HG03521 (cell line): ENCODE results near the gene SLC9A5.
A peak's percentile ranks its signal among the peaks of the same experiment; 100 is the strongest.

ENCODE experiments used
- ATAC-seq: cut with Tn5 transposase; IDR thresholded peaks from one replicate; pipeline ENCODE4 v1.9.1; 2021; ENCODE audit warnings: mild to moderate bottlenecking, moderate library complexity; ENCODE audit not compliant: unreplicated experiment

Gene SLC9A5

GRCh38 chr16:67255553-67256221 is 6.9 kb downstream of the SLC9A5 start:
- no peak for ATAC-seq

DNA sequence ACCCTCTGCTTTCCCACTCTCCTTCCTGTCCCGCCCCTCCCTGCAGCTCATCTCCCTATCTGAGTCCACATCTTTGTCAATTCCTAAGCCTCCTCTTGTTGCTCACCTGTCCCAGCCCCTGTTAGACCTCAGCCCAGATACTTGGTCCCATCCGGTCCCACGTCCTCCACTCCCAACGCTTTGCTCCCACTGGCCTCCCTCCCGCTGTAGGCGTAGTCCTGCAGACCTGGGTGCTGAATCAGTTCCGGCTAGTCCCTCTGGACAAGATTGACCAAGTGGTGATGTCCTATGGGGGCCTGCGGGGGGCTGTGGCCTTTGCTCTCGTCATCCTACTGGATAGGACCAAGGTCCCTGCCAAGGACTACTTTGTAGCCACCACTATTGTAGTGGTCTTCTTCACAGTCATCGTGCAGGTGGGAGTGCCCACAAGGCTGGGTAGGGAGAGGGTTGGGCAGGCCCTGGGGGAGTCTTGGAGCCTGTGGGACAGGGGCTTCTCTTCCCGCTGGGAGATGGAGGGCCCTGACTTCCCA is 8.0 kb downstream of the SLC9A5 start:
- ATAC-seq = no peak

DNA sequence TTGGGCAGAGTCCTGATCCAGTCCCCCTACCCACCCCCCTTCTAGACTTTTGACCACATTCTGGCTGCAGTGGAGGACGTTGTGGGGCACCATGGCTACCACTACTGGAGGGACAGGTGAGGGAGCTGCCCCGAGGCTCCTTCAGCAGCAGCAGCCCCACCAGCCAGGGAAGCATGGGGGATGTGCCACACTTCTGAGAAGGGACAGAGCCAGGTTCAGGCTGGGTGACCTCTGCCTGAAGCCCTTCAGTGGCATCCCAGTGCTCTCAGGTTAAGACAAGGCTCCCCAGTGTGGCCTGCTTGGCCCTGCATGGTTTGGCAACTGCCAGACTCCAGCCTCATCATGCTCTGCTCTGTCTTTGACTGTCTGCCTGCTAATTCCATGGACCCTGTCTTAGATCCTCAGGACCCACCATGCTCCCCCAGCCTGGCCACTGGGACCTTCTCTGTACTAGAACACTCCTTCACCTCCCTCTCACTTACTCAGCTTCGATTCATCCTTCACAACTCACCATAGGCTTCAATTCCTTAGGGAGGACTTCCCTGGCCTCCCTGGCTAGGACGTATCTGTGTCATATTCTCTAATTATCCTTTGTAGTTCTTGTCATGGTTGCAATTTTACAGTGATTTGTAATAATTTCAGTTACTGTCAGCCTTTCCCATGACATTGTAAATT is 8.8 kb downstream of the SLC9A5 start:
- no peak for ATAC-seq

DNA sequence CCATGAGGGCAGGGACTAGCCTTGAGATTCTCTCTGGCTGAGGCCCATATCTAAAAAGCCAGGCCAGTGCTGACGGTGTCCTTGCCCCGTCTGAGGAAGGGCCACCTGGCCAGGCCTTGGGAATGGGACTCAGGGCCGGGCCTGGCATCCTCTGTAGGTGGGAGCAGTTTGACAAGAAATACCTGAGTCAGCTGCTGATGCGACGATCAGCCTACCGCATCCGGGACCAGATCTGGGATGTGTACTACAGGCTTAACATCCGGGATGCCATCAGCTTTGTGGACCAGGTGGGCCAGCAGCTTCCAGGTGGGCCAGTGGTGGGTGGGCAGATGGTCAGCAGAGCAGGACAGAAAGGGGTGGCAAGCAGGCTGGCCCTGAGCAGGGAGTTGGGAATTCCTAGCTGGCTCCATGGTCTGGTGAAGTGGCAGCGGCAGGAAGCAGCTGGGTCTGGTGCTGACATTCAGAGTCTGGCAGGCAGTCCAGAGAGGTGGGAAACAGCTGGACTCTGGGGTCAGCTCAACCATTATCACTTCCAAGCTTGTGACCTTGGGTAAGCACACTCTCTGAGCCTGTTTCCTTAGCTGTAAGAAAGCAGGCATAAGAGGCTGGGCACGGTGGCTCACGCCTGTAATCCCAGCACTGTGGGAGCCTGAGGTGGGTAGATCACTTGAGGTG is 9.5 kb downstream of the SLC9A5 start:
- ATAC-seq = no peak

- no peak for ATAC-seq
These were observed 10.9 kb downstream of the SLC9A5 start for GRCh38 chr16:67259705-67260104.

GRCh38 chr16:67260426-67261063 is 11.8 kb downstream of the SLC9A5 start:
- no peak for ATAC-seq

DNA sequence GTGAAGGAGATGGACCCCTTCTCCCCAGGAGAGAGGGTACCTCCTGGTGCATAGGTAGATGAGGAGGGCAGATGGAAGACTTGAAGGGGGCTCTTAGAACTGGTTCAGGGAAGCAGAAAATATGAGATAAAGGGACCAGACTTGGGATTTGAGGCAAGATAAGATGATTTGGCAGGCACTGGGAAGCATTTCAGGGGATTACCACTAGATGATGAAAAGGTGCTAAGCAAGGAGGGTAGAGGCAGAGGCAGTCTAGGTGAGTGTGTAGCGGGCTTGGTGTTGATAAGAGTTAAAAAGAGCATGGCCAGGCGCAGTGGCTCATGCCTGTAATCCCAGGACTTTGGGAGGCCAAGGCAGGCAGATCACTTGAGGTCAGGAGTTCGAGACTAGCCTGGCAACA is 14.4 kb downstream of the SLC9A5 start:
- ATAC-seq = no peak

- ATAC-seq = no peak
These were observed 15.5 kb downstream of the SLC9A5 start for GRCh38 chr16:67264277-67264676.

DNA sequence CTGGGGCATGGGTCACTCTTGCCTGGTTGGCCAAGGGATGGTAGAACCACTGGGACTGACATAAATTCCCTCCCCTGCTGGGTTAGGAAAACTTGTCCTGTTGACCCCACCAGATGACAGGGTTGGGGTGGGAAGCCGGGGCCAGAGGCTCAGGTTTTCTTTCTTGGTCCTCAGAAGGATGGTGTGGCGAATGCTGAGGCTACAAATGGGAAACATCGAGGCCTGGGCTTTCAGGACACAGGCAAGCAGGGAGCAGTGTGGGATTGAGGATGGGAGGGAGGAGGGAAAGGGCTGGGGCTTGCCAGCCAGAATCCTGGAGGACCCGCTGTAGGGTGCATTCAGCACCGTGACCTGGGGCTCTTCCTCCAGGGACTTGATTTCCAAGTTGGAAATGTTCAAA is 16.1 kb downstream of the SLC9A5 start:
- ATAC-seq = no peak

DNA sequence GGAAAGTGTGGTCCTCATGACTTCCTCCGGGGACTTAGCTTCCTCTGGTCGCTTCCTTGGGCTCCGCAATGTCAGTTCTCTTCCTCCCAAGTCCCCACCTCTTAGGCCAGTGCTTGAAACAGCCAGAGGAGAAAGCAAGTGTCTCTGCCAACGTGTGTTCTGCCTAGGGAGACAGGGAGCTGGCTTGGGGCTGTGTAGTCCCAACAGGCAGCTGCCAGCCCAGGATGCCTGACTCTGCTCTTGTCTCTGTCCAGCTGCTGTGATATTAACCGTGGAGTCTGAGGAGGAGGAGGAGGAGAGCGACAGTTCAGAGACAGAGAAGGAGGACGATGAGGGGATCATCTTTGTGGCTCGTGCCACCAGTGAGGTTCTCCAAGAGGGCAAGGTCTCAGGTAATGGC is 17.1 kb downstream of the SLC9A5 start:
- ATAC-seq = no peak

DNA sequence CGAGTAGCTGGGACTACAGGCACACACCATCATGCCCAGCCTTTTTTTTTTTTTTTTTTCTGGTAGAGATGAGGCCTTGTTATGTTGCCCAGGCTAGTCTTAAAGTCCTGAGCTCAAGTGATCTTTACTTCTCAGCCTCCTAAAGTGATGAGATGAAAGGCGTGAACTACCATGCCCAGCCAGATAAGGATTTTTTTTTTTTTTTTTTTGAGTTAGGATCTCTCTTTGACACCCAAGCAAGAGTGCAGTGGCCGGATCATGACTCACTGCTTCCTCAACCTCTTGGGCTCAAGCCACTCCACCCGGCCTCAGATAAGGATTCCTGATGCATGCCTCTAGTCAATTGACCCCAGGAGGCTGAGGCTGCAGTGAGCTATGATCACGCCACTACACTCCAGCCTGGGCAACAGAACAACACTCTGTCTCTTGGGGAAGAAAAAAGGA is 19.4 kb downstream of the SLC9A5 start:
- ATAC-seq = no peak

DNA sequence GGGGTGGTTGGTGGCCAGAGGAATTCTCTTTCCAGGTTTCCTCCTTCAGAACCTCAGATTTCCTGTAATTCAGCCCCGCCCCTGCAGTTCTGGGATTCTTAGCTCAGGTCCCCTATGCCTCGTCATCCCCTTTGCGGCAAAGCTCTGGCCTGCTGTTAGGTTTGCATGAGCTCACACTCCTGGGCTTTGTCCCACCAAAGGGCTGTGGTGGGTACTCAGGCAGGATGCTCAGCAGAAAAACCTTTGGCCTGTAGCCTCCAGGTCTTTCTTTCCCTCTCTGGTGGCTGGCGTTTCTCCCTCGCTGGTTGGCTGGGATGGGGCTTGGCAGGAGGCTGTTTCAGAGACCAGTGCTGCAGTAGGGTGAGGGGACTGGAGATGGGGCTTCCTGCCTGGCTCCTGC is 21.0 kb downstream of the SLC9A5 start:
- ATAC-seq = no peak

- no peak for ATAC-seq
These were observed 22.2 kb downstream of the SLC9A5 start for GRCh38 chr16:67270931-67271338.

GRCh38 chr16:67271446-67271845 is 22.7 kb downstream of the SLC9A5 start:
- ATAC-seq = no peak

DNA sequence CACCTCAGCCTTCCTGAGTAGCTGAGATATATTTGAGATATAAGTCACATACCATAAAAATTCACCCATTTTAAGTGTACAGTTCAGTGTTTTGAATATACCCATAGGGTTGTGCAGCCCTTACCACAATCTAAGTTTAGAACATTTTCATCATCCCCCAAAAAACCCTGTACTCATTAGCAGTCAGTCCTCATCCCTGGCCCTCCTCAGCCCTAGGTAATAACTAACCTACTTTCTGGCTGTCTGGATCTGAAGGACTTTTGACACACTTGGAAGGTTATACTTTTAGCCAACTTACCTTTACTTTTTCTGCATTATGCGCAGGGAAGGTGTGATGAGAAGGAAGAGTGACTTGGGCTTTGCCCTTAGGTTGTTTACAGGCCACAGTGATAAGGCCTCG is 26.5 kb downstream of the SLC9A5 start:
- ATAC-seq = no peak

DNA sequence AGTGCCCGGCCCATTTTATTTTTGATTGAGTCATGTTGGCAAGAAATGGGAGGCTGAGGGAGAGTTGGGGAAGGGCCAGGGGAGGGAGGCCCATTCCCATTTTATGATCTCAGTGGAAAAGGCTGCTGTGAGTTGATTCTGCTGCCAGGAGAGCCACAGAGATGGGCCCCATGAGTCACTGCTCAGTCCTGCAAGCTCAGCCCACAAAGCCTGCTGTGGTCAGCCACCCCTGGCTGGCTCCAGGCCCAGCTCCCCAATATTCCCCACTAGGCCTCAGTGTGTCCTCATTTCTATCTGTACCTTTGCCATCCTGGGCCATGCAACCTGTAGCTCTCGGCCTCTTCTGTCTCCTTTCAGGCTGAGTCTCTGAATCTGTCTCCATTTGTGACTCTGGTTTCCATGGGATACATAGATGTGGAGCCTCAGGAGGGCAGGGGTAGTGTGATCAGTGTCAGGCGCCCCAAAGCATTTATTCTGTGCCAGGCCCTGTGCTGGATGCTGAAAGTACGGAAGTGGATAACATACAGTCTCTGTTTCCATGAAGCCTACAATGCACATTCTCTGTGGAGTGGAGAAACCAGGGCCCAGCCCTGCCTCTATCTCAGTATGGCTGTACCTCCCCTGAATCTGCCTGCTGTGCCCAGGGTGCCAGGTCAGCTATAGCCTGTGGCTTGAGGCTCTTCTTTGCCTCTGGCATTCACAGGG is 28.7 kb downstream of the SLC9A5 start:
- ATAC-seq = no peak

- no peak for ATAC-seq
These were observed 29.4 kb downstream of the SLC9A5 start for GRCh38 chr16:67277999-67278772.

DNA sequence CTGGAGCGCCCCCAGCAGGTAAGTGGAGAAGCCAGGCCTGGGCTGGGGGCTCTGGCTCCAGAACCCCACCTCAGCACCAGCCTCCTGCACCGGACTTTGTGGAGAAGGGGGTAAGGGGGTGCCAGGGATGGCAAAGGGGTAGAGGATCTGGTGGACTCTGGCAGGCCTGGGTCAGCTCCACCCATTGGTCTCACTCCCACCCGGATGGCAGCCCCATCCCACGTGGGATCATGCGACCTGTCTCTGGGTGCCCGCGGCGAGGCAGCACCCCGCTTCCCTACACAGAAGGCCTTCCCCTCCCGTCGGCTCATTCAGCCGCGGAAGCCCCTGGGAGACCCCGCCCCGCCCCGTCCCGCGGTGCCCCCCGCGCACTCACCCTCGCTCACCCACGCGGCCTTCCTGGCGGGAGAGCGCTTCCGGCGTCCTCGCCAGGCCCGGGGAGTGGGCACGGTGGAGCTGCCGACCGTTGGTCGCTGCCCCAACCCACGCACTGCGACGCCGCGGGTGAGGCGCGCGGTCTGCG is 30.1 kb downstream of the SLC9A5 start:
- peak; percentile 19 for ATAC-seq

DNA sequence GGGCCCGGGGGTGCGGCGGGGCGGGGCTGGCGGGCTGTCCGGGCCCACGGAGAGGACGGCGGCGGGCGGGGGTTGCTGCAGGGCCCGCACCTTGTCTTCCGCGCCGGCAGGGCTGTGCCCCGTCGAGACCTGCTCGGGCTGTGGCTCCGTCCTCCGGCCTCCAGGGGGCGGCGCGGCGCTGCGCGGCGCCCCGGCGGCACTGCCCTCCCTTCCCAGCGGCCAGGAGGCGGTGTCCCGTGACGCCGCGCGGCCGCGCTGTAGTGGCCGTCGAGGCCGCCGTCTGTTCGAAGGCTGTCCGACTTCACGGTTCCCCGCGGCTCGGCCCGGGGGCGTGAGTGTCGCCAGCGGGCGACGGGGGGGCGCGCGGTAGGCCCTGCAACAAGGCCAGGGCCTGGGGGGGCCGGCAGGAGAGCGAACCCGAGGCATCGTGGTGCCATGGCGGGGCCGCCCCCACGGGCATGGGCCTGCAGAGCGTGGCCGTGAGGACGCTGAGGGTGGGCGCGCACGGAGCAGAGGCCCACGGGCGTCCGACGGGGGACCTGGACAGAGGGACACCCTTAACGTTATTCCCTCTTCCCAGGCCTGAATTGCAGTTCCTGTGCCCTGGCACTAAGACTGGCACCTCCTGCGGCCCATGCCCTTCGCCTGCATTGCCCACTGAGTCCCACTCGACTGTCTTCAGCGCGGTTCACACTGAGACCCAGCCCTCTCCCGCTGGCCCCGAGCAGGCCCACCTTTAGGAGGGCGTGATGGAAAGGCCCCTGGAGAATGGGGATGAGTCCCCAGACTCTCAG is 30.7 kb downstream of the SLC9A5 start, which contains the start of gene PLEKHG4:
Gene PLEKHG4, plus strand, starts transcription at position 237 of the 794 bp plus-strand sequence. Its CDS starts 513 bp downstream, at position 750.
- ATAC-seq = peak; percentile 88
